GM19467 (cell line): ENCODE data around the gene PELI2.

Experiments used
- ATAC-seq: cut with Tn5 transposase; IDR thresholded peaks from one replicate; pipeline ENCODE4 v1.9.1; 2021; ENCODE audit warnings: mild to moderate bottlenecking, moderate library complexity; ENCODE audit not compliant: unreplicated experiment

PELI2 gene

DNA sequence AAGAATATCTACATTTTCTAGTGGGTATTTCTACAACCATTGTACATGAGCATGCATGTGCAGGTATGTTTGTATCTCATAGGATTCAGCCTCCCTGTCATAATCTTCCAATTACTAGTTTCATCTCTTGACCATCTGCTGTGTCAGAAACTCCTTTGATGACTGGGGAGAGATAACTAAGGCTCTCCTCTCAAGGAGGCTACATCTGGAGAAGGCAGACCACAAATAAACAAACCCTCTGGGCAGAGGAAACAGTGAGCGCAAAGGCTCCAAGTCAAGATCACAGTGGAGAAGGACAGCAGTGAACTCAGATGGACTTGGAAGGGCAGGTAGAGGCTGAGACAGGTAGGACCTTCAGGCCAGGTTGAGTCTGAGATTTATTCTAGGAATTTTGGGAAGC, 166.4 kb downstream of the PELI2 start:
- no peak for ATAC-seq

DNA sequence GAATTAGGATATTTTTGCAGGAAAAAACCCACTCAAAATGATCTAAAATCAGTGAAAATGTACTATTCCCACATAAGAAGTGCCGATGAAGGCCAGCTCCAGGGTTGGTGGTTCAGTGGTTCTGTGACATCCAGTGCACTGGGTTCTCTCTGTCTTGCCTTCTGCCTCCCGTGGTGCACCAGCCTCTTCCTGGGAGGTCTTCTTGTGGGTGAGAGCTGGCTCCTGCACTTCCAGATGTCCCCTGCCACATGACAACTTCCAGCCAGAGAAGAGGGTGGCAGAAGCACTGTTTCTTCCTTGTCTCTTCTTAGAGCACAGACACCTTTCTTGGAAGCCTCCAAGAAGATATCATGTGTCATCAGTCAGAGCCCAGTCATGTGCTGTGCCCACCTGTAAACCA, 170.9 kb downstream of the PELI2 start:
- no peak for ATAC-seq

DNA sequence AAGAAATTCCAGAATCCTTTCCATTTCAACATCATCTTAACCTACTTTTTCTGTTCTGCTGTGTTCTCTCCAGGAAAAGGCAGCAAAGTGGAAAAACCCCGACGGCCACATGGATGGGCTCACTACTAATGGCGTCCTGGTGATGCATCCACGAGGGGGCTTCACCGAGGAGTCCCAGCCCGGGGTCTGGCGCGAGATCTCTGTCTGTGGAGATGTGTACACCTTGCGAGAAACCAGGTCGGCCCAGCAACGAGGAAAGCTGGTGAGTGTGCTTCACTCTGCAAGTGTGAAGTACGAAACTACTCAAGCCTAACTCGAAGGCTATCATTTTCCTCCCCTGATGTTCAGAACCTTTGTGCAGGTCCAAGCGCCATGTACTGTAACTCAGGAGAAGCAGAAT, 172.0 kb downstream of the PELI2 start:
- ATAC-seq = no peak

DNA sequence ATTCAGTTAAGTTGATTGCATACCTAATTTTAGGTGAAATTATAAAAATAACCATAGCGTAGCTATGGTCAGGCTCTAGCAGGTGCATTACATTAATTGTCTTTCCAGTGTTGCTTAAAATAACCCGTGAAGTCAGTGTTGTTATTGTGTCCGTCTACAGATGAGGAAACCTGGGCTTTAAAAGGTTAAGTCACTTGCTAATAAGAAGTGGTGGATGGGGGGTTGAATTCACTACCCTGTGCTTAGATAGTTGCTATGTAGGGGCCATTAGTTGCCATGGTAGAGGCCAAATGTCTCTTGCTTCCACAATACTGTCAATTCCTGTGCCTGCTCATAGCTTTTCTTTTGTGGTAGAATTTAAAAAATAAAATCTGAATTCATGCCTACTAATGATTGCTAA, 174.8 kb downstream of the PELI2 start:
- ATAC-seq = no peak

DNA sequence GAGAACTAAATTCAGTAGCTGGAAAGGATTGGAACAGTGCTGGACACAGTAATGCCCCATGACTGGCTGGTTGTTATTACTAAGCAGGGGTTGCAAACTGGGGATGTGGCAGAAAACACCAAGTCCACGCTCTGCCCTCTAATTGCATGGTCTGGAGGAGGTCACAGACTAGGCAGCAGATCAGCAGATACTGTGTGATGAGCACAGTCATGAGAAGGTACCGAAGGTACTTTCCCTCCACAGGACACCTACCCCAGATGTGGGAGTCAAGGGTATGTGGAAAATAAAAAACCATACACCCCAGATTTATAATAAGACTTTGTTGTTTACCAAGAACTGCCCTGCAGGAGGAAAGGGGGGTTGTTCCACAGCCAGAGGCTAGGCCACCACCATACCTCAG, 175.3 kb downstream of the PELI2 start:
- ATAC-seq = no peak

DNA sequence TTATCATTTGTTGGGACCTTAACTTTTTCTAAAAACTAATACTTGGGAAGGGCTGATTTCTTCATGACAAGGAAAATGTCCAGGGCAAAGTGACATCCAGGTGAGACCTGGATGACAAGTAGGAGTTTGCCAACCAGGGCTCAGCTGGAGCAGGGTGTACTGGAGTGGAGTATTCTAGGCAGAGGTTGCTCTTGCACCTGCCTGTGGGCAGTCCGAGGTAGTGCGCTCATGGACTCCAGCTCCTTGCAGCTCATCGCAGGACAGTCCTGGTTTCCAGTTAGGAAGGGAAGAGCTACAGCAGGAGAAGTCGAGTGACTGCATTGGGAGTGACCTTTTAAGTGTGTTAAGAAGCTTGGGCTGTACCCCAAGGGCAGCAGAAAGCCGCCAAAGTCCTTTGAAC, 175.9 kb downstream of the PELI2 start:
- no peak for ATAC-seq

DNA sequence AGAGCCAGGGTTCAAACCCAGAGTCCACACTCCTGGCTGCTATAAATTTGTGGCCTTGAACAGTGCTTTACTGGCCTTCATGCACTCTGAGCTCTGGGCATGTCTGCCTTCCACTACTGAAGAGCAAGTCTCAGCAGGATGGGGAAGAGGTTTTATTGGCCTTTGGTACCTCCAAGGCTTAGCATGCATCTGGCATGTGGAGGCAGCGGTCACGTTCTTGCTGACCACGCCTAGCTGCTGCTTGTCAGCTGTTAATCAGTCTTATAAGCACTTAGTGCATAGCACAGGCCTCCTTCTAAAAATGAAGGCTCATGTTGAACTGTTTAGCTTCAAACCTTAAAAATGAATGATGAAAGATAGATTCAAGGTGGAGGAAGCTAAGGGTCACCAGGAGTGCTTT, 177.5 kb downstream of the PELI2 start:
- ATAC-seq = no peak

DNA sequence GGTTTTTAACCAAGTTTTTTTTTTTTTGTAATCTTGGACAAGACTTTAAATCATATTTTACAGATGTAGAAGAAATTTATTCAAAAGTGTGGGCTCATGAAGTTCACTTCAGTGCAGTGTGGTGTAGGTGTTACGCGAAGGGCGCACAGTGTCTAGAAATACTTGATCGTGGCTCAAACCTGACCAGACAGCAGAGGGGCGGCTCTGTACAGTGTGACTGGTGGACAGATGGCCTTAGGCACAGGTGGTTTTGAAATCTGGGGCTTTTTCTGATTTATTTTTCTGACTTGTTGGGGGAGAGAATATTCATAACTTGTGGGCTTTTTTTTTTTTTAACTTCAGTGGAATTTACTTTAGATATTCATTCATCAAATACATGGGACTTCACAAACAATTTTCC, 179.2 kb downstream of the PELI2 start:
- no peak for ATAC-seq

DNA sequence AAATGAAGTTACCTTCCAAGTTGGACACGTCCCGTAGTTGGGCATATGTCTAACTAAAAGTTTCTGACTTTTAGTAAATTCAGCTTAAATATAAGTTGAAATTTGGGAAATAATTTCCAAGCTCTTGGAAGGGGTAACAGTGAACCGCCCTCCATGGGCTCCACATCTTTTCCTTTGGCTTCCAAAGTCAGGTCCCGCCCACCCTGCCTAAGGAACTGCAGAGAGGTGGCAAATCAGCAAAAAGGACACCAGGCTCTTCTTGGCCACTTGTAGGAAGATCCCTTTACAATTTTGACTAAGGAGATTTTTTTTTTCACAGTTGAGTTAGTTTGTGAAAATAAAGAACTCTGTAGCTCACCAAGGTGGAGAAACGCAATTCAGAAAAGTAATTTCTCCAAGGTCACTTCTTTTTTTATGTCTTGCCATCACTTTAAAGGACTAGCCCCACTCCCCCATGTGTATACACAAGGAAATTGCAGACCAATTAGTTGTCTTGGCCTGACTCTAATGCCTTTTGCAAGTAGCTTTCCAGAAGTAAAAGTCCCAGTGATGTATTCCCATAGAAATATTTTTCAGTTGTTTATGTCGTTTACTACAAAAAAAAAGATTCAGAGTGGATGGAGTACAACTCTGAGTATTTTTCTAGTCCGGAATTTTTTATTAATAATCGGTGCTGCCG, 181.2 kb downstream of the PELI2 start:
- no peak for ATAC-seq

DNA sequence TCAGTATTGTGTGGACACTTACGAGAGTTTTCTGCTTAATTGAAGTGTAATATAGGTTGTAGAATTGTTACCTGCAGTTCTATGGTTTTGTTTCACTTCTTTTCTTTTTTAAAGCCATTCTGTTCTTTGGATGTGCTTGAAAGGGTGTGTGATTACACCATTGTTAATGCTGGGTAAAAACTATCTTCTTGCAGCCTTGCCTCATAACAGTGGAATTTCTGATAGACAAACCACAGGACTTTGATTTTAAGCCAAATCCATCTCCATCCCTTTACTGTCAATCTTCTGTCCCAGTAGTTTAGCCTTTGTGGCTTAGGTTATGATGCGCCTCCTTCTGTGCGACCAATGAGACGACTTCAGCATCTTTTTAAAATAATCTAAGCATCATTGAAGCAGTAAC, 182.3 kb downstream of the PELI2 start:
- ATAC-seq = no peak

DNA sequence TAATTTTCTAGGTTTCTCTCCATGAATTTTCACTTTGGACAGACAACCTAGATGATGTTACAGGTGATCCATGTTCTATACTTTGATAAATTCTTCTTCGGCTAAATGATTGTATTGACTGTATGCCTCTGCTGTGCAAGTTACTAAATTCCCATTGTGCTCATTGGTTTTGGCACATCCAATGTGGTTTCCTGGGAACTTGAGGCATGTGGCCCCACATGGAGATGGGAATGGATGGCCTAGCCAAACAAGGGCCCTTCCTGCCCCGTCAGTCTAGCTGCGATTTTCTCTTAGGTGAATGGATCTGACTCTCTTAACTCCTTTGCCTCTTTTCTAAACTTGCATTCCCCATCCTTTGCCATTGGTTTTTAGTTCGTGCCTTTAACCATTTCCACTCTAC, 186.2 kb downstream of the PELI2 start:
- ATAC-seq = no peak

DNA sequence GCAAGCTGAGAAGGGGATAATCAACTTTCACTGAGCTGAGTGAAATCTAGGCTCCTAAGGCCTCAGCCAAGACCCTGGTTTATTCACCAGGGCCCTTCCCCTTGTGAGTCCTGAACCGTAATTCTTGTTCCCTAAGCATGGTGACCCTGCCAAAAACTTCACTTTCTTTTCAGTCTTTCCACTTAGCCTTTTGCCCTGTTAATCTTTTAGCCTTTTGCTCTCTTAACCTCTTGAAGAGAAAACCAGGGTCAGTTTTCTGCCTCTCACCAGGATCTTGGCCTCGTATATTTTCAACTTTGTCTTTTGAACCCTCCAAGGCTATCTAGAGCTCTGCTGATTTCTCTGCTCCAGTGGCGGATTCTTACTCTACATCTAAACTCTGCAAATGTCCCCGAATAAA, 191.0 kb downstream of the PELI2 start:
- no peak for ATAC-seq

DNA sequence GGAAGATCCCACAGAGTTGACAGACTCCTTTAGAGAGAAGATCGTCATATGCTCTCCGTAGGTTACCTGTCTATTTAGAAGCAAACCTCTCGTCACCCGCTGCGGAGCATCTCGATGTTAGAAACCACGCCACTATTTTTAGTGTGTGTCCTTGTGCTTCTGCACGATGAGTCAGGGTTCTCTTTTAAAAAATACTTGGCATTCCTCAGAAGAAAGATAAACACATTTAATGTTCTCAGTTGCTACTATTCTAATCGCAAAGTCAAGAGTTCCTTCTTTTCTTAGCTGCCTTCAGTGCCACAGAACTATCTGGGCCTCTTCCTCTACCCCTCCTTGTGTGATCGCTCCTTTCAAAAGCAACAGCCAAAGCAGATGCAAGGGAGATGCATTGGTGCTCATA, 192.4 kb downstream of the PELI2 start:
- no peak for ATAC-seq

DNA sequence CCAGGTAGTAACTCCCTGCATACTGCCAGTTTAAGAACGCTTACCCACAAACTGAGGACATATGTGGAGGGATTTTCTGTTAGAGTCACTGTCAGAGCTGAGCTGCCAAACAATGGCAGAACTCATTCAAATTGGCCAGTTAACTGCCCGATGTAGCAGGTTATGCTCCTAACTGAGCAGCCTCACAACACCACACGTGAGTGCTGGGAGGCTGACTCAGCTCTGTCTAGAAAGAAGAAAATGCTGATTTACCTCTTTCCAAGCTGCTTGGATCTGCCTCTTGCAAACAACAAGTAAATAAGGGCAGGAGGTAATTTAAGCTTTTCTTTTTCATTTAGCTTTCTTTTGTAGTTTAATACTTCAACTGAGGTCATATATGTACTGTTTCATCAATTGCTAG, 195.6 kb downstream of the PELI2 start:
- ATAC-seq = no peak

DNA sequence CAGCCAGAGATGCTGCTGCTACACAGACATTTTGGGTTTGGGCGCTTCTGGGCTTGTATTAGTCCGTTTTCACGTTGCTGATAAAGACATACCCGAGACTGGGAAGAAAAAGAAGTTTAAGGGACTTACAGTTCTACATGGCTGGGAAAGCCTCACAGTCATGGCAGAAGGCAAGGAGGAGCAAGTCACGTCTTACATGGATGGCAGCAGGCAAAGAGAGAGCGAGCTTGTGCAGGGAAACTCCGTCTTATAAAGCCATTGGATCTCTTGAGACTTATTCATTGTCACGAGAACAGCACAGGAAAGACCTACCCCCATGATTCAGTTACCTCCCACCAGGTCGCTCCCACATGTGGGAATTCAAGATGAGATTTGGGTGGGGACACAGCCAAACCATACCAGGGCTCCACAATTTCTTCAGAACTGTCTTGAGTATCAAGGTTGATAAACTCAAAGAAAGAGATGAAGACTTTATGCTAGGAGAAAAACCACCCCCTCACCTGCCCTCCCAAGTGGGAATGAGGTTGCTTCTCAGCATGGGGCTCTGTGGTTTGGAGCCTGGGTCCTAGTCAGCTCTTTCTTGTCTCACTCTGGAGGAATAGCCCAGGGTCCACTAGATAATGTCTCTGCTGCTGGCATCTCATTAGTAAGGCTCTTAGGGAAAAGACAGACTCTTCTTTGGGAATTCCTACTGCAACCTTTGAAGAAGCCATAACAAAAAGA, 200.3 kb downstream of the PELI2 start:
- ATAC-seq = no peak

DNA sequence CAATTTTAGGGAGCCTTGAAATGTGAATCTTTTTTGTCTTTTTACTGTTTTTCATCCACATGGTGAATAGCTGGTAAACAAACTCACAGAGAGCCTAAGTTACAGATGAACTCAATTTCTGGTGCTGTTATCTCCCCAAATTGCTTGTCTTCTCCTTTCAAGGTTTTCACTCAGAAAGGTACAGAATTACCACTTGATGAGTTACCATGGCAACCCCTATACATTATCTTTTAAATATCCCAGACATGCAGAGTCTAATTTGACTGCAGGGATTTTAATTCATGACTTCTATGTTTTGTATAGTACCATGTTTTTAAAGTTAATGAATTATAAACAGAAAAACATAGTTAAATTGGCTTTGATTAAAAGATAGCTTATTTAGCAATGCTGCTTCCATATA, 203.7 kb downstream of the PELI2 start:
- no peak for ATAC-seq

DNA sequence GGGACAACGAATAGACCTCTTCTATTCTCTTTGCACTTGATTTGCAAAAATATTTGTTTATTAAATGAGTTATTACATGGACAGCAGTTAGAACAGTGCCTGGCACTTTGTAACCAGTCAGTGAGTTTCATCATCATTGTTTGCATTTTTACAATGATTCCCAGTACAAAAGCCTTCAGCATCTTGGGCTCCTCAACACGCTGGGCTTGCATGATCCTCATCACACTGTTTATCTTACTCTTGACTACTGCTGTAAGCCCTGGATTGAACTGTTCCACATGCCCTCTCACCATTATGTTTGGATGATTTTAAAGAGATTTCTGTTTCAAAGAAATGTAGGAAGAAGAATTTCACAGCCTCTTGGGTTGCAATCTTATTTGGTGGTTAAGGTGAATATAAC, 204.3 kb downstream of the PELI2 start:
- ATAC-seq = no peak

DNA sequence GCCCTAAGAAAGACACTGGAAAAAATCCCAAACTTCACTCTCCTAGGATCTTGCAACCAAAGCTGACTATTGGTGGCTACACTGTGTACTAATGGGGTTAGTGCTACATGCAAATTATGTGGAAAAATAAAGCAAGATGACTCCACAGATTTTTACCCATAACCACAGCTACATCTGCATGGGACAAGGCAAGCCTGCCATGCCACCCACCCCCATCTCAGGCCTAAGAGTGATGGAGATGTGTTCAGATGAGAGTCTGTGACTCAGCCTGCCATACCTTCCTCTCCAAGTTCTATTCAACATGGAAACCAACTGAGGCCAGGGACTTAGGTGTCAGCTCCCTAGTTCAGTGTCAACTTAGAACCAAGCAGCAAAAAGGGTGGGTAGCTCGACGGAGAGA, 206.2 kb downstream of the PELI2 start:
- no peak for ATAC-seq

DNA sequence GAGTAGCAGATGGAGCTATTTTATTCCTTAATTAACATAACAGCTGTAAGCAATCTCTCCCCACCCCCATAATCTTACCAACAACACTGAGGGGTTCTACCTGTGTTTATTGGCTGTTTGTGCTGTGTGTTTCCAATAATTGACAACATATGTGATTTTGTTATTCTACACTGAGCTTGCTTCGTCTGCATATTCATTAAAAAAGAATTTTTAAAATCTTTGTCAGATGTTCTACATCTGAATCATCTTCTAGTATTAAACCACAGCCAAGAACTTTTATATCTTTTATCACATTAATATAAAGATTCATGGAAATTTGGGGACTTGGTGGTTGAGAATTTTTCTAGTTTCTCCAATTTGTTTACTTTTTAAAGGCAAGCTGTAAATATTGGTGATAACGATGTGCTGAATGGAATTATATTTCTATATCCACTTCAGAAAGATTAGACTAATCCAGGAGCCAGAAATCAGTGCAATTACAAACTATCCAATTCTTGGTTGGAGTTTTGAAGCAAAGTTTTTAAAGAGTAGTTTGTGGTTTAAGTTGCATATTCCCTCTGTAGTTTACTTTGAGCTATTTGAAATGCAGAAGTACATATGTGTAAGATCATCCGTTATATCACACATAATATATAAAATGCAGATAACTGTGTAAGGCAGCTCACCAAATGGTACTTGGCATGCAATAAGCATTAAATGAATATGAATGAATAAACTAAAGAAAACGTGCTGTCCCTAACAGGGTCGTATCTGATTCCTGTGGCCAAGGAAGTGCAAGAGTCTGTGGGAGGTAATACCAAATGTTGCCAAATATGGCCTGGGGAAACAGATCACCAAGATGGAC, 206.9 kb downstream of the PELI2 start:
- no peak for ATAC-seq

DNA sequence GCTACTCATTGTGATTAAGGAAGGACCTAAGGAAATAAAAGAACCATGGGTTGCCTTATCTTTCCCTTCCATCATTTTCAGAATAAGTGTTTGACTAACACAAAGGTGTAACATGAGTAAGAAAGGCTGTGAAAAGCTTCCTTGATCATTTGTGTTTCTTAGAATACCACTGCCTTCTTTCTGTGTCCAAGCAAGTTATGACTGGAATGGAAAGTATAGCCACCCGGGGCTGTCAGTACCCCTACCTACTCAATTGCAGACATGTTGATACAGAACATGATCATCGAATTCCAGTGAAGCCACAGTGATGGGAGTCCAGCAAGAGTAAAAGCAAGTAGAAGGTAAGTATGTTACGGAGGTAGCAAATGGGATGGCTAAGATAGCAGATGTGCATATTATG, 209.8 kb downstream of the PELI2 start:
- no peak for ATAC-seq

DNA sequence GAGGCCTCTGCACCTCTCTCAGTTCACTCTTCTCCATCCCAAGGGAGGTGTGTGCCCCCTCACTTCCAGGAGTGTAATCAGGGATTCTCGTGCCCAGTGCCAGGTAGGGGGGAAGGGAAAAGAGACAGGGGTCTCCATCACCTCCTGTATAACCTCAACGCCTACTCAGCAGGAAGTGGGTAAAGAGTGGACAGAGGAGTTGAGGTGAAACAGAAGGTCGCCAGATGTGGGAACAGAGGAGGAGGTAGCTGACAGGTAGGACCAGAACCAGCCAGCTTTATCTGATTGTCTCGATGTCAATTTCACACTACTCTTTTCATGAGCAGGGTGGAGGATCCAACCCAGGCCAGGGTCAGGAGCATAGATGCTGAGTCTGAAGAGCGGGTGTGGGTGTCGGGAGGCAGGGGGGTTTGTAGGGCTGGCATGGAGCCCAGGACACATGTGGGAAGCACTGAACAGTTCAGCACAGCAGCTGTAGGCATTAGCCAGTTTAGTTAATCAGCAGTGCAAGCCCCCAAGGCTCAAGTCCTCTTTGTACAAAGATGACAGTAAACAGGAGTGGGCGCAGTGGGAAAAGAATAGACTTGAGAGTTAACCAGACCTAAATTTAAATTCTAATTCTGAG, 213.5 kb downstream of the PELI2 start:
- ATAC-seq = no peak
